HTERT RPE-1 (cell line): ENCODE measurements around the gene CD164.
"Not testable (repeated sequence)": the region's sequence is repeated elsewhere in the genome, so short reads cannot be mapped to it uniquely, and the experiment has no call there.

Source experiments
- in situ Hi-C: fragments of 300-500 bp; cut with MboI; formaldehyde crosslinking; loops from 4 replicates; pipeline ENCODE4 v1.14.3; 2020; ENCODE audit warnings: low sequenced_read_pairs

CD164 gene

DNA sequence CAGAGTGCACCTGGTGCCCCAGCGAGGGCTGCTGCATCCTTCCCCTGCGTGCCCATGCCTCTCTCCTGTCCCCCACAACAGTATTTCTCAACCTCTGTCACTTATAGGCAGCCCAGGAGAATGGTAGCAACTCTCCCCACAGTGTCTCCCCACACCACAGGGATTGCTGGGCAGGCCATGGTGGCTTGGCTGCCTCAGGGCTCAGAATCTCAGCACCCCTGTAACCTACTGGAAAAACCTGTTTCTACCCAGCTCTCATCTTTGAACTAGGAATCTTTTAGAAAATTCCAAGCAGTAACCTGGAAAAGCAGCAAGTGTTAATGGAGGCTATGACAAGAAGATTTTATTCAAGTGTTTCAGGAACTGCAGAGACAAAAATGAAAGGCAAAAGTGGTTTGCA lies 38.0 kb downstream of the CD164 start:
- in situ Hi-C loops = no loop called here

DNA sequence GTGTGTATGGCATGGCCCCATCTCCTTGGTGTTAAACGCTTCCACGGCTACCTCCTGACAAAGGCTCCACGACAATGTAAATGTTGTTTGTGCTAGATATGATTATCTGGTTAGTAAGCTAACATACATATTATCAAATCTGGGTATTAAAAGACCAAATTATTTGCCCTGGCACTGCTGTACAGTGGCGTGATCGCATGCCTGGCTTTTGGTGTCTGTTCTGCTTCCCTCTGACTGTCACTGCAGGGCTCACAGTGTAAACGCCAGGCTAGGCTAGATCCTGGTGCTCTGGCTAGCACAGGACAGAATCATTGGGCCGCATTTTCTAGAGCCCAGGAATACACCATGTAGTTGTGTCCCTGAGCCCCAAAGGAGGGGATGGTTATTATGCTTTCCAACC lies 38.7 kb downstream of the CD164 start:
- in situ Hi-C loops = no loop called here

DNA sequence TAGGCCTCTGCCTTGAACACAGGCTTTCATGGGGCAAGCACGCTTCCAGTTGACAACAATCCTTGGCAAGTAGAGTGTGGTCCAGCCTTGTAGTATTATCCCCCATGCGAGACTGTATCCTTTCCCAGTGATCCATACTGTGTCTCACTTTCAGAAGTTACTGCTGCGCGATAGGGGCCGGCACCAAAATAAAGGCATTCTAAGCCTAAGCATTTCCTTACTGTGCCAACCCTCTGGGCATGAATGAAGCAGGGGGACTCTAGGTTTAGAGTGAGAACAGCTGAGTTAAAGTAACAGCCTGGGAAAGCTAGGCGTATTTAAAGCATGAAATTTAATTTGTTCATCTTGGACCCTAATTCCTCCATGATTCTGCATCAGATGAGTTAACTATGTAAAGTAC lies 39.4 kb downstream of the CD164 start:
- in situ Hi-C loops = no loop called here

DNA sequence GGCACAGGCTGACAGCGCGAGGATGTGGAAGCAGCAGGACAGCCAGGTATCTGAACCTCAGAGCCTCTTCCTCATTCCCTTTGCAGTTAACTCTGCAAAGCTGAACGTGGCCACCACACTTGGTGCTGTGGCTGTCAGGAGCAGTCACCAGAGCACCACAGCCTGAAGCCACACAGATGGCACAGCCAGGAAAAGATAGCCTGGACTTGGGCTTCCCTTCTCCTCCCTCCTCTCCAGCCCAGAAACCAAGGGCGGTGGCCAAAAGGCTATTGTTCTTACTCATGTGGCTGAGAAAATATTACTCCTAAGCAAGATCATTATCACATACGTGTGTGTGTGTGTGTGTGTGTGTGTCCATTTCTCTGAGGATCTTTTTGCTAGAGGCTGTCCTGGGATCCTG lies 39.8 kb downstream of the CD164 start:
- in situ Hi-C loops = no loop called here

DNA sequence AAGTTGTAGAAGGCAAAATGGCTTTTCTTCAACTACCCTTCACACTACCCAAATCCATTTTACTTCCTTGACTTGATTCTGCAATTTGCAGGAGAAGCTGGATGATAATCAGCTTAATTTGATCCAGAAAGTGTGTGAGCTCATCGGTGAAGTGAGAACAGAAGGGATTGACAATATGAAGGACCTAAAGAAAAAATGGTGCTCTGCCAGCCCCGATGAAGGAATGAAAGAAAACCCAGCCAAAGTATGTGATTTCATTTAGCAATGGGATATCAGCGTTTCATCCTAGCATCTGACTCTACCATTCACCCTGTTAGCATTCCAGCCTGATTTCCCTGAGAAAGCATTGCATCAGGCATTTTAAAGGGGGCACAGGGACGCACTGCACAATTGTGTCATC lies 41.5 kb downstream of the CD164 start:
- in situ Hi-C loops = no loop called here

DNA sequence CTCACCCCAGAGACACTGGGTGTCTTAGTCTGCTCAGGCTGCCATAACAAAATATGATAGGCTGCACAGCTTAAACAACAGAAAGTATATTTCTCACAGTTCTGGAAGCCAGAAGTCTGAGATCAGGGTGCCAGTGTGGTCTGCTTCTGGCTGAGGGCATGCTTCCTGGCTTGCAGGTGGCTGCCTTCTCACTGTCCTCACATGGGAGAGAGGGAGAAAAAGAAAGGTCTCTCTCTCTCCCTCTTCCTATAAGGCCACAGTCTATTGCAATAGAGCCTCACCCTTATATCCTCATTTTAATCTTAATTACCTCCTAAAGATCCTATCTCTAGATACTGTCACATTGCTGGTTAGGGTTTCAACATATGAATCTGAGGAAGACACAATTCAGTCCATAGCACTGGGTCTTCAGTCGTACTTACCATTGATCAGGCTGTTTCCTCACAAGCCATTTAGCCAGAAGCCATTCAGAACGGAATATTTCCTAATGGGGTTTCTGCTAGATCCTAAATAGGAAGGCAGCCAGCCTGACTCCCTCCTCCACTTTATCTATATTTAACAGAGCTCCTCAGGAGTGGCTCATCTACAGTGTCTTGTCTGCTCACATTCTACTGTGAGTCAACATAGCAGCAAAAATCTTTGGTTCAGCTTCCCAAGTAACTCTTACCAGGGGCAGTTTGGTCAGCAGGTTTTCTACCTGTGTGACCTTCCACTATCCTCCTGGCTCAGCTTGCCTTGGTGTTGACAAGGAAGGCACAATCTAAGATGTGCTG lies 42.2 kb downstream of the CD164 start:
- in situ Hi-C loops = no loop called here

DNA sequence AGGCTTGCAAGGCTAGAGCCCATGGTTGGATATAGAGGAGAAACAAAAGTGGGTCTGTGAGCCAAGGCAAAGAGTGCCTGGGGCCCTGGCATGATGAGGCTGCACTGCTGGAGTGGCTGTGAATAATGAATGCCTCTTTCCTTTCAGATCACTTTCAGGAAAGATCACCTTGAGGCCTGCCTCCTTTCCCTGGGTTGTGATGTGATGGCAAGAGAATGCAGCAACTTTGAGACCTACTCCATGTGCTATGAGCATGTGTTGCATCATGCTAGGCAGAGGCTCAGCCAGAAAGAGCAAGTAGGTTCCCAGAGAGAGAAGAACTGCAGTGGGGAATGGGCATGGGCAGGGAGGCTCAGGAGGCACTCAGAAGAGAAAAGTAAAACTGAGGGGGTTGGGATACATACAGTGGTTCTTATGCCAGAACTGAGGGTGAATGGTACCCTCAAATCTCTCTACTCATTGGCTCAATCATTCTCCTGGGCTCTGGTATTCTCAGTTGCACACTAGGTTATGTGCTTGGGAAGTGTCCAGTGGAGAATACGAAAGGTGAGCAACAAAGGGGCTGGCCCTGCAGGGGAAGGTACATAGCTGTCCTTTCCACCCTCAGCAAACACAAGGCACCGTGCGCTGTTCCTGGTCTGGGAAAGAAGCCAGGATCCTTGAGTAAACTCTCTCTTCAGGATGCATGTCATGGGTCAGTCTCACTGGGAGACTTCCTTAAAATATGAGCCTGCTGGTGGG lies 45.9 kb downstream of the CD164 start:
- in situ Hi-C loops = no loop called here

DNA sequence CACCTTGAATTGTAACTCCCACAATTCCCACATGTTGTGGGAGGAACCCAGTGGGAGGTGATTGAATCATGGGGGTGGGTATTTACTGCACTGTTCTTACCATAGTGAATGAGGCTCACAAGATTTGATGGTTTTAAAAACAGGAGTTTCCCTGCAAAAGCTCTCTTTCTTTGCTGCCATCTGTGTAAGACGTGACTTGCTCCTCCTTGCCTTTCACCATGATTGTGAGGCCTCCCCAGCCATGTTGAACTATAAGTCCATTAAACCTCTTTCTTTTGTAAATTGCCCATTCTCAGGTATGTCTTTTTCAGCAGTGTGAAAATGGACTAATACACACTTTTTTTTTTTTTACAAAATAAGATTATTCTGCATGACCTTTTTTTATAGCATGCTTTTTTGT lies 48.4 kb downstream of the CD164 start:
- in situ Hi-C loops = not testable (repeated sequence)

DNA sequence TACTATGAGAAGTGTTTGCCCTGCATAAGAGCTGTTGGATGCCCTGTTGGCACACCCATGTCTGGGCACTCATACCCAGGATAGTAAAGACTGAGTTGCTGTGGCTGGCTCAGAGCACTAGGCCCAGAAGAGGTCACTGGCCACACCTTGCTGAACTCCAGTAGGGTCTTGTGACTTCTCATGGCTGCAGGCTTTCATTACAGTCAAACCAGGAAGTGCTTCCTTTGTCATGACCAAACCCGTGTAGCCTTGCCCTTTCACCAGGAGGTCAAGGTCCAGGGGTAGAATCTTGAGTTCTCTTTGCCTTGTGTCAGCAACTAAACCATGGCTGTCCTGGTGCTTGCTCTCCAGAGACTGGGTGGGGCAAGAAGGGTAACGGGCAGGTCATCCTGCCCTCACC lies 49.5 kb downstream of the CD164 start:
- in situ Hi-C loops = no loop called here

DNA sequence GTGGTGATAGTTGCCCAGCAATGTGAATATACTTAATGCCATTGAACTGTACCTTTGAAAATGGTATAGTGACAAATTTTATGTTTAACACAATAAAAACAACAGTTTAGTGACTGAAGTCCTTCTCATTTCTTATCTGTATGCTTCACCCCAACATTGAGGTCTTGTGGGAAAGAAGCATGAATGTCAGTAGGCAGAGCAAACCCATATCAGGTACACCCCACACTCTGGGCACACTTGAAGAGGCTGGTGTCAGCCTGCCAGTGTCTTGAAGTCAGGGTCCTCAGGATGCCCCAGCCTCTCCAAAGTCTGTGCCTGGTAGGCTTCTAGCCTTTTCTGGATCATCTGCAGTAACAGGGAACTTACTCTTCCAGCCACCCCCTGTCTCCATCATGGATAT lies 51.2 kb downstream of the CD164 start:
- in situ Hi-C loops = no loop called here

DNA sequence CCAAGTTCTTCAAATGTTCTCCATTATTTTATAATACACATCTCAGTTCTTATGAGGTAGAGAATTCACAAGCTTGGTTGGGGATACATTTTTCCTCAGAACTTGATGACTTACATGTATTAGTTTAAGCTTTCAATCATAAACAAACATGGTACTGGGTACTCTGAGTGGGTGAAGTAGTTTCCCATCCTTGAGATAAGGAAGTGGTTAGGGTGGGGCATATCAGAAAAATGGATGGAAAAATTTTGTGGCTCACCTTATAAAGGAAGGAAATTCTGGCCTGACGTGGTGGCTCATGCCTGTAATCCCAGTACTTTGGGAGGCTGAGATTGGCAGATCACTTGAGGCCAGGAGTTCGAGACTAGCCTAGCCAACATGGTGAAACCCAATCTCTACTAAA lies 52.0 kb downstream of the CD164 start:
- in situ Hi-C loops = no loop called here

DNA sequence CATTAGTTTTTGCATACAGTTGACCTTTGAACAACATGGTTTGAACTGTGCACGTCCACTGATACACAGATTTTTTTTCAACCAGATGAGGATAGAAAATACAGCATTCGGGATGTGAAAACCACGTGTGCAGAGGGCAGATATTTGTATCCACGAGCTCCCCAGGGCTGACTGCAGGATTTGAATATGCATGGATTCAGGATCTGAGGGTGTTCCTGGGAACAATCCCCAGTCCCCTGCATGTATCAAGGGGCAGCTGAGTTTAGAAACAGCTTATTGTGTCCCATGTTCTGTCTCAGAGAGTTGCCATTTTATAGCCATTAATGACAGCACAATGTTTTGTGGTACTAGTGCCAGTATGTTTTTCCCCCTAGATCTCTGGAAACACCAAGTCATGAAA lies 53.6 kb downstream of the CD164 start:
- in situ Hi-C loops = no loop called here

DNA sequence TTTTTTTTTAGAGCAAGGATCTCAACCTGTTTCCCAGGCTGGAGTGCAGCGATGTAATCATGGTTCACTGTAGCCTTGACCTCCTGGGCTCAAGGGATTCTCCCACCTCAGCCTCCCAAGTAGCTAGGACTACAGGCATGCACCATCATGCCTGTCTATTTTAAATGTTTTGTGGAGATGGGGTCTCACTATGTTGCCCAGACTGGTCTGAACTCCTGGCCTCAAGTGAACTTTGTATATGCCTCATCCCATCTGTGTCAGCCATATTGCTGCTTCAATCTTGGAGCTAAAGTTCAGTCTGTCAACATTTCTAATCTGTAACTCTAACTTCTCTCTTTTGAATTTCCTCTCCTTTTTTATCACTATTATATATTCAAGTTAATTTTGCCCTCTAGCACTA lies 54.3 kb downstream of the CD164 start:
- in situ Hi-C loops = no loop called here

DNA sequence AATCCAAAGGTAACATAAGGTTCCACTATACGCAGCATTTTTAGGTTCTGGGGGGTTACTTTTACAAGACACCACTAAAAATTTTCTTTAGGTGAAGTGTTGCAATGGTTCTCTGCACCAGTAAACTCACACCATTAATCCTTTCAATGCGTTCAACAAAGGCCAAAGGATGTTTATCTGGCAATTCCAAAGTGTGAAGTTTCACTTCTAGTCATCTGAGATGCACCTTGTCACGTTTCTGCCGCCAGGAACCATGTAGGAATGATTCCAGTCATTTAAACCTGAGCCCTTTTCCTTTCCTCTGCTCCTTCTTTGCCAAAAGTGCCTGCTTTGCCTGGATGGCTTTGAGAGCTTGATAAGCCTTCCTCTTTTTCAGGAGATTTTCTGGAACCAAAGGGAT lies 54.8 kb downstream of the CD164 start:
- in situ Hi-C loops = no loop called here

DNA sequence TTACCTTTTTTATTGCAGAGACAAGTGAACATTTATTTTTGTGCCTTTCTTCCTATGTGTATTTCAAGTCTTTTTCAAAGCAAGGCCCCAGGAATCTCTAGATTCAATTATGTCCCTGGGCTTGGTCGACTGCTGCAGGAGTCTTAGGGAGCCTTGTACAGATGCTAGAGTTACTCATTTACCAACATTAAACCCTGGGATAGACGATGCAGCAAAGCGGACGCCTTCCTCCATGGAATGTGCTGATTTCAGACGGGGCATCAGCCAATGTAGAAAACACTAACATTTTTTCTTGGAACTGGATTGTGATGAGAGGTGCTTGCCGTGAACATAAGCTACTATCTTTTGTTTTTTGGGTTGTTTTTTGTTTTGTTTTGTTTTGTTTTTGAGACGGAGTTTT lies 55.9 kb downstream of the CD164 start:
- in situ Hi-C loops = no loop called here

DNA sequence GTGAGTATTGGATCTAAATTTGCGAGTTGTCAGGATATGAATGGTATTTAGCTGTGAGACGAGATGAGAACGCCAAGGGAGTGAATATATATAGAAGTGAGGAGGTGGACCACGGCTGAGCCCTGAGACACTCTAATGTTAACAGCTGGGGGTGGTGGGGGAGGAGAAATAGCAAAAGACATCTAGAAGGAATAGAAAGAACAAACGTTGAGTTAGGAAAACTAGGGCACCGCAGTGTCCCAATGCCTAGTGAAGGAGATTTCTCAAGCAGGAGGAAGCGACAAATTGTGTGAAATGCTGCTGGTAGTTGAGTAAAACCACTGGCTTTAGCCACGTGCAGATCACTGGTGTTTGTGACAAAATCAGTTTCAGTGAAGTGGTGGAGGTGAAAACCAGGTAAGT lies 56.9 kb downstream of the CD164 start:
- in situ Hi-C loops = no loop called here

DNA sequence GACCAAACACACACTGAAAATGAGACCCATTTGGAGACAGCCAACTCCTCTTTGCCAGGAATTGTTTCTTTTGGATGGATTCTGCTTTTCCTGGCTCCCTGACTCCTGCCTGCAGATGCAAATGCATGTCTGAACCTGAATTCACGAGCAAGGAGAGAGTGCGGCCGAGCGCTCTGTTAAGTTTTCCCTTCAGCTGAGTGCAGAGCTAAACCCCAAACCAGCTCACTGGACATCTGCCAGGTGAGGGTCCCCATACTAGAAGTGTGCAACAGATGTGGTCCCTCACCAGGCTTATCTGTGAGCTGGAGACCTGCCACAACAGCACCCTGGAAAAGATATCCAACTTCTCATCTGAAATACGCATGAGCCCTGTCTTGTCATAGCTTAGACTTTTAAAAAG lies 59.0 kb downstream of the CD164 start:
- in situ Hi-C loops = no loop called here

DNA sequence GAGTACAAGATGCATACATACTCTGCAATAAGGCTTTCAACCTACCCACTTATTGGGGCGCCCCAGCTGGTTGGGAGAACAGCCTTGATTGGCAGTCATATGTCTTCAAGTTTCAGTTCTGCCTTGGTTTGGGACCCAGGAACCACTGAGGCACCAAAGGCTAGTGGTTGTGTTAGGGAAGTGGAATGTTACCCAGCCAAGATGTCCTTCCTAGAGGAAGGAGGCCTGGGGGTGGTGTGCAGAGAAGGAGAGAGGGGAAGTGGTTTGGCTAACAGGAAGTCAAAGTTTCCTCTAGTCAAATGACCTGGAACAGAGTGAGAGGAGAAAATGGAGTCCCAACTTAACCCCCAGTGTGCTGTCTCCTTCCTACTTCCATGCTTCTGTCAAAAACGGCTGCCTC lies 59.4 kb downstream of the CD164 start:
- in situ Hi-C loops = no loop called here

DNA sequence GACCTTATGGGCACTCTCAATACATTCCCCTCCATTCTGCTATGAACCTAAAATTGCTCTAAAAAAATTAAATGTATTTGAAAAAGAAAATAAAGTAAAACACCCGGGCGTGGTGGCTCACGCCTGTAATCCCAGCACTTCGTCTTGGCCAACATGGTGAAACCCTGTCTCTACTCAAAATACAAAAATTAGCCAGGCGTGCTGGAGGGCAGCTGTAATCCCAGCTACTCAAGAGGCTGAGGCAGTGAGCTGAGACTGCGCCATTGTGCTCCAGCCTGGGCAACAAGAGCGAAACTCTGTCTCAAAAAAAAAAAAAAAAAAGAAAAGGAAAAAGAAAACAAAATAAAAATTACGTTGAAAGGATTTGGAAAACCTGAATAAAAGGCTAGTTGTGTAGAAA lies 60.5 kb downstream of the CD164 start:
- in situ Hi-C loops = no loop called here

DNA sequence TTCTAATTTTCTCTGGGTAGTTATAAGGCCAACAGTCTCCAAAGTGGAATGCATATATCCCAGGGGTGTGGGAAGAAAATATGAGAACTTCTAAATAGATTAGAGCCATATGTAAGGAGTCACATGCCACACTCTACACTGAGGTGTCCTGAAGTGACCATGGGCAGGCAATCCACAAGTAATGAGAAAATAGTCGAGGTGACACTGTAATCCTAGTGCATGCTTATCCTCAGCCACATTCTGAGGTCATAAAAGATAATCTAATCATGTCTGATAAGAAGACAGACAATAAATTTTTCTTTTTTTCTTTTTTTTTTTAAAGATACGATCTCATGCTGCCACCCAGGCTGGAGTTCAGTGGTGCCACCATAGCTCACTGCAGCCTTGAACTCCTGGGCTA lies 62.2 kb downstream of the CD164 start:
- in situ Hi-C loops = no loop called here

DNA sequence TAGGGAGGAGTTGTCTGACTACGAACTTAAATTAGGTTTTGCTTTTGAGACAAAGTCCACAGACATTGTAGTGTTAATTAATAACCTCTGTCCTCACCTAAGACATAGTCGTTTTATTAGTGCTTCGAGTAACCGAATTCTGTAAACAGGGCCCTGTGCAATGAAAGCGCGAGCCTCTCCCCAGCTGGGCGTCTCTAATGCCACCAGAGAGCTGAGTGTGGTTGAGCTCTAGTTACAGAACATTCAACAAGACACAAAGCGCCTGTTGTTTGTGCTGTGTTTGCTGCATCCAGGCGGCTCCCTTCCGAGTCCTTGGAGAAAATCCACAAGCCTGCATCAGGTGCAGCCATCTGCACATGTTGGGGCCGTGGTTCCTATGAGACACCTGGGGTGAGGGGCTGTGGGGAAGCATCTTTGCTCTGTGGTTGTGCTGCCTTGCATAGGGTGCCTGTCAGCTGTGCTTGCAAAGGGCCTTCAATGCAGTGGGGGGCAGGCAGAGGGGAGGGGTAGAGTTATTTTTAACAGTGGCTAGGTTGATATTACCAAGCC lies 63.9 kb downstream of the CD164 start:
- in situ Hi-C loops = no loop called here

DNA sequence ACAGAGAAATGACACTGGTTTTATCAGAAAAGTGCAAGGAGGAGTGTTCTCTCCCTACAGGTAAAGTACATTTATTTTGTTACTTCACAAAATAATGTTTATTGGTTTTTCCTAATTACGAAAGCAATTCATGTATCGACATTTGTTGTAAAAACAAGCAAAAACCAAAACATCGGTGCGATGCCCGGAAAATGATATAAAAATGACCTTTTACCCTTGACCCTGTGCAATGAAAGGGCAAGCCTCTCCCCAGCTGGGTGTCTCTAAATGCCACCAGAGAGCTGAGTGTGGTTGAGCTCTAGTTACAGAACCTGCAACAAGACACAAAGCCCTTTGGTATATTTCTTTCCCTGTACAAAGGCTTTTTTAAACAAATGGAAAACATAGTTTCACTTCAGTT lies 65.4 kb downstream of the CD164 start:
- in situ Hi-C loops = no loop called here
